GM12875 (cell line): ENCODE results near the gene SLC6A3.

Source experiments
- H3K4me3 ChIP-seq: one replicate; pipeline ENCODE4 v1.5.1; 2011; ENCODE audit warnings: low read depth, low read length, control low read depth
- TF ChIP-seq, protein P1 (sequence below): IDR thresholded peaks from 2 replicates; pipeline ENCODE4 v1.5.1; 2011; ENCODE audit warnings: low read depth, mild to moderate bottlenecking, control low read depth, inconsistent platforms, low read length, moderate library complexity, borderline replicate concordance; ENCODE audit not compliant: insufficient read depth

Gene SLC6A3

DNA sequence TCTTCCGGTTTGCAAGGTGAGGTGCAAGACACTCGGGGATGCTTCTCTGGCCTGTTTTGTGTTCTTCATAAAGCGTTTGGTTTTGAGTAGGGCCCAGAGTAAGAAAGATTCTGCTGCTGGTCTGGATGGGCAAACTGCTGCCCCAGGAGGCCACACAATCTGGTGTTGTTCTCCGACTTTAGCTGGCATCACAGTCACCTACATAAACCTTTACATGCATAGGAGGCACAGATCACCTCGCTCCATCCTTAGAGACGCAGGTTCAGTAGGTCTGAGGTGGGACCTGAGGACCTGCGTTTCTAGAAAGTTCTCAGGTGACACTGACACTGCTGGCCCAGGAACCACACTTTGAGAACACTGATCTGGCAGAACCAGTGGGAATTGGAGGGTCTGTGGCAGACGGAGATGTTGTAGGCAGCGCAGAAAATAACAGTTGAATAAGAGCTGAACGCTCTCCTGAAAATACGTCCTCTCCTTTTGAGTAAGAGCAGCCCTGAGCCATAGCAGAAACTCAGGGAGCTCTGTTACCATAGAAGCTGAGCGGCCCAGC, 3.9 kb upstream of the SLC6A3 start:
- no peak overlapping the region for H3K4me3 ChIP-seq
- TF ChIP-seq, protein P1, sequence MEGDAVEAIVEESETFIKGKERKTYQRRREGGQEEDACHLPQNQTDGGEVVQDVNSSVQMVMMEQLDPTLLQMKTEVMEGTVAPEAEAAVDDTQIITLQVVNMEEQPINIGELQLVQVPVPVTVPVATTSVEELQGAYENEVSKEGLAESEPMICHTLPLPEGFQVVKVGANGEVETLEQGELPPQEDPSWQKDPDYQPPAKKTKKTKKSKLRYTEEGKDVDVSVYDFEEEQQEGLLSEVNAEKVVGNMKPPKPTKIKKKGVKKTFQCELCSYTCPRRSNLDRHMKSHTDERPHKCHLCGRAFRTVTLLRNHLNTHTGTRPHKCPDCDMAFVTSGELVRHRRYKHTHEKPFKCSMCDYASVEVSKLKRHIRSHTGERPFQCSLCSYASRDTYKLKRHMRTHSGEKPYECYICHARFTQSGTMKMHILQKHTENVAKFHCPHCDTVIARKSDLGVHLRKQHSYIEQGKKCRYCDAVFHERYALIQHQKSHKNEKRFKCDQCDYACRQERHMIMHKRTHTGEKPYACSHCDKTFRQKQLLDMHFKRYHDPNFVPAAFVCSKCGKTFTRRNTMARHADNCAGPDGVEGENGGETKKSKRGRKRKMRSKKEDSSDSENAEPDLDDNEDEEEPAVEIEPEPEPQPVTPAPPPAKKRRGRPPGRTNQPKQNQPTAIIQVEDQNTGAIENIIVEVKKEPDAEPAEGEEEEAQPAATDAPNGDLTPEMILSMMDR, result no peak

DNA sequence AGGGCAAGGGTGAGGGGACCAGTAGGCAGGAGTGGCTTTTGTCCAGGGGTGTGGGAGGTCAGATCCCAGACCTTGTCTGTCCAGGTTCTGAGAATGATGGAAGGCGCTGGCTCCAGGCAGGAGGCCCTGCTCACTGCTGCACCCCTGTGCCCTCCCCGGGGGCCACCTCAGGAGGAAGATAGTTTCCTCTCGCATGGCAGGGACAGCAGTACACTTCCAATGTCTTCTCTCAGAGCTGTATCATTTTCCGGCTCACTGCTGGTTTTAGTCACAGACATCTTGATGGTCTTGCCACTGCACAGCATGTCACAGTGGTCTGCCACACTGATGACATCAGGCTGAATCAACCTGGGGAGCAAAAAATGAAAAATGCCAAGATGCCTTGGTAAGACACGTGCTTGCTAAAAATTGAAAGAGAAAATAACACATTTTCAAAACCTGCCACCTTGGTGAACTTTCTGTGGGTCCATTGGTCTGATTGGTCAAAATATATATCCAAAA, 3.3 kb upstream of the SLC6A3 start:
- TF ChIP-seq, protein P1, result no peak
- no peak overlapping the region for H3K4me3 ChIP-seq

- TF ChIP-seq, protein P1, result no peak
- H3K4me3 ChIP-seq, result no peak overlapping the region
These were observed 2.6 kb upstream of the SLC6A3 start for GRCh38 chr5:1447671-1448361.

- TF ChIP-seq, protein P1, result no peak
- H3K4me3 ChIP-seq, result no peak overlapping the region
These were observed 1.5 kb upstream of the SLC6A3 start for GRCh38 chr5:1446602-1447343.

- TF ChIP-seq, protein P1, result no peak
- no peak overlapping the region for H3K4me3 ChIP-seq
These were observed 705 bp upstream of the SLC6A3 start for GRCh38 chr5:1445689-1446601.

DNA sequence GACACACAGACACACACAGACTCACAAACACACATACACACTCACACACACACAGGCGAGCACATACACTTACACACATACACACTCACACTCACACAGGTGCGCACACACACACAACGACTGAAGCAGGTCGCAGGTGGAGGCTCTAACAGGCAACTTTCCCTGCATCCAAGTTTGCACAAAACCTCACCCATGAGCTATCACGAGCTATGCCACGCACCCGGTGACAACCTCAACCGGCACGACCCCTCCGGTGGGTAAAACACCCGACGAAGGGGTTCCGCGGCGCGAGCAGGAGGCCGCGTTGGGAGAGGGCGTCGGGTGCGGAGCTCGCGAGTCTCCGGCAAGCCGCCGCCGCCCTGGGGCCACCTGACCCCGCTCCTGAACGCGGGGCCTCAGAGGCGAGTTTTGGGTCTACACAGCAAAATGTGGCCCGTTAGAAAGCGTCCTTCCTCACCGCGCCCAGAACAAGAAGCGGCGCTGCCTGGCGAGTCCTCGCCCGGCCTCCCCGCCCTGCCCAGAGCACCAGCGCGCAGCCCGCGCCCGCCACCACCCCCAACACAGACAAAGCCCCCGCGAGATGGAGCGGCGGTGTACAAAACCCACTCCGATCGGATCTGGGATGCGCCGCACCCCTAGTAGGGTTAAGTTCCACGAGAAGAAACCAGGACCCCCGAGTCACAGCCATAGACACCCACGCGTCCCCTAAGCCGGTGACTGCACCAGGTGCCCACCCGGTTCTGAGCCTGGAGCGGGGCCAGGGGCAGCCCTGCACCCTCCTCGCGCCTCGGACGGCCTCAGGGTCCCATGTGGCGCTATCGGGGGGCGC, 665 bp downstream of the SLC6A3 start:
- TF ChIP-seq, protein P1, result no peak
- no peak overlapping the region for H3K4me3 ChIP-seq
